Tibial nerve (tissue), 4 donors: ENCODE data around the gene ZNF860. TPM values are rescaled to one million over a fixed set of nuclear protein-coding genes. Genes with fewer than 3 reads are reported as not detected.
"Not testable (repeated sequence)": the region's sequence is repeated elsewhere in the genome, so short reads cannot be mapped to it uniquely, and the experiment has no call there.

Source experiments
- DNase-seq, 2 donors: peaks; one replicate each; pipeline ENCODE4 v3.0.0-alpha.2; 2019; ENCODE audit warnings: low spot score in 2 of 2
- H3K27ac ChIP-seq, 4 donors: fragments of 200-600 bp; sonication (generic) in 3 of 4; one replicate each; pipeline ENCODE4 v1.5.1; 2017 to 2019; ENCODE audit warnings: mild to moderate bottlenecking in 1 of 4
- H3K27me3 ChIP-seq, 2 donors: fragments of 200-600 bp; sonication (generic) in 1 of 2; one replicate each; pipeline versions ENCODE4 v1.5.1 to v1.6.0; 2017 to 2019
- H3K36me3 ChIP-seq, 3 donors: fragments of 200-600 bp; sonication (generic); one replicate each; pipeline ENCODE4 v1.5.1; 2018 to 2019
- H3K4me1 ChIP-seq, 4 donors: fragments of 200-600 bp; sonication (generic) in 3 of 4; one replicate each; pipeline ENCODE4 v1.5.1; 2017 to 2019
- H3K4me3 ChIP-seq, 4 donors: fragments of 200-600 bp; sonication (generic) in 3 of 4; one replicate each; pipeline ENCODE4 v1.5.1; 2017 to 2019; ENCODE audit warnings: mild to moderate bottlenecking in 1 of 4, moderate library complexity in 1 of 4
- H3K9me3 ChIP-seq, 4 donors: fragments of 200-600 bp; sonication (generic) in 3 of 4; one replicate each; pipeline ENCODE4 v1.5.1; 2017 to 2019
- EP300 ChIP-seq, 2 donors: sonication (generic); formaldehyde crosslinking; IDR thresholded peaks; one replicate each; pipeline ENCODE4 v1.6.1; 2017; ENCODE audit warnings: antibody characterized with exemption in 2 of 2, mild to moderate bottlenecking in 1 of 2
- POLR2A ChIP-seq, 2 donors: fragments of 450-650 bp; IDR thresholded peaks; one replicate each; pipeline ENCODE4 v1.6.1; 2017; ENCODE audit warnings: antibody characterized with exemption in 2 of 2, mild to moderate bottlenecking in 2 of 2, moderate library complexity in 2 of 2
- WGBS, 2 donors: methylation state at CpG; one replicate each; pipeline ENCODE4 v1.1.5; 2018; 5-methylcytosine and 5-hydroxymethylcytosine counted together
- total RNA-seq, 4 donors: library from RNA; depleted of rRNA; stranded (reverse); fragments of >200 nt; gene quantifications; one replicate each; pipeline ENCODE4 v1.1.0, GENCODE V29; 2016
- TF ChIP-seq, protein P1 (sequence below), 5 experiments: fragments of 200-600 bp in 3 of 5; fragments of 450-650 bp in 2 of 5; sonication (generic) in 3 of 5; IDR thresholded peaks; one replicate each; pipeline ENCODE4 v1.5.1; 2016 to 2019; ENCODE audit warnings: antibody characterized with exemption in 5 of 5, mild to moderate bottlenecking in 3 of 5, moderate library complexity in 2 of 5

The ZNF860 gene
- total RNA-seq, 4 donors from 2014 or later: 0.84 to 1.8 (median 1.3) TPM

DNA sequence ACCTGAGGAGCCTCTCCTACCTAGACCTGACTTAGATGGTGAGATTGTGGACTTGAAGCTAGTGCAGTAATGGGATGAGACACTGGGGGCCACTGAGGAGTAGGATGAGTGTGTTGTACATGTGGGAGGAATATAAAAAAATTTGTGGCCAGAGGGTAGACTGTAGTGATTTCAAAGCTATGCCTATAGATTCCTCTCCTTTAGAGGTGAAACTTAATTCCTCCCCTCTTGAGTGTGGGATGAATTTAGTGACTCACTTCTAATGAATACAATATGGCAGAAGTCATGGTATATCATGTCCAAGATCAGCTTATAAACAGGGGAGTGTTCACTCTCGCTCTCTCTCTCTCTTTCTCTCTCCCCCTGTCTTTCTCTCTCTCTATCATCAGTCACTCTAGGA lies 6.7 kb downstream of the ZNF860 start:
- Histone ChIP-seq H3K4me1 (peaks cover 0 to 5% (median 0%) of the 10 kb centered on the region in 4 donors), H3K9me3 (peaks cover 0 to 52% (median 9%) of the 10 kb centered on the region in 4 donors), H3K27ac (no peak overlapping the region), H3K36me3 (no peaks in the 10 kb centered on the region), H3K27me3 (no peaks in the 10 kb centered on the region), H3K4me3 (no peak overlapping the region)
- TF ChIP-seq EP300 (IDR thresholded peaks at IDR 0.05) (no peak), POLR2A (IDR thresholded peaks at IDR 0.05) (no peak)
- TF ChIP-seq, protein P1, sequence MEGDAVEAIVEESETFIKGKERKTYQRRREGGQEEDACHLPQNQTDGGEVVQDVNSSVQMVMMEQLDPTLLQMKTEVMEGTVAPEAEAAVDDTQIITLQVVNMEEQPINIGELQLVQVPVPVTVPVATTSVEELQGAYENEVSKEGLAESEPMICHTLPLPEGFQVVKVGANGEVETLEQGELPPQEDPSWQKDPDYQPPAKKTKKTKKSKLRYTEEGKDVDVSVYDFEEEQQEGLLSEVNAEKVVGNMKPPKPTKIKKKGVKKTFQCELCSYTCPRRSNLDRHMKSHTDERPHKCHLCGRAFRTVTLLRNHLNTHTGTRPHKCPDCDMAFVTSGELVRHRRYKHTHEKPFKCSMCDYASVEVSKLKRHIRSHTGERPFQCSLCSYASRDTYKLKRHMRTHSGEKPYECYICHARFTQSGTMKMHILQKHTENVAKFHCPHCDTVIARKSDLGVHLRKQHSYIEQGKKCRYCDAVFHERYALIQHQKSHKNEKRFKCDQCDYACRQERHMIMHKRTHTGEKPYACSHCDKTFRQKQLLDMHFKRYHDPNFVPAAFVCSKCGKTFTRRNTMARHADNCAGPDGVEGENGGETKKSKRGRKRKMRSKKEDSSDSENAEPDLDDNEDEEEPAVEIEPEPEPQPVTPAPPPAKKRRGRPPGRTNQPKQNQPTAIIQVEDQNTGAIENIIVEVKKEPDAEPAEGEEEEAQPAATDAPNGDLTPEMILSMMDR (IDR thresholded peaks at IDR 0.05): no peak
- 83 to 95% methylated on average over 1 of the region's 1 CpG for WGBS, 2 donors
- no peak for DNase-seq

DNA sequence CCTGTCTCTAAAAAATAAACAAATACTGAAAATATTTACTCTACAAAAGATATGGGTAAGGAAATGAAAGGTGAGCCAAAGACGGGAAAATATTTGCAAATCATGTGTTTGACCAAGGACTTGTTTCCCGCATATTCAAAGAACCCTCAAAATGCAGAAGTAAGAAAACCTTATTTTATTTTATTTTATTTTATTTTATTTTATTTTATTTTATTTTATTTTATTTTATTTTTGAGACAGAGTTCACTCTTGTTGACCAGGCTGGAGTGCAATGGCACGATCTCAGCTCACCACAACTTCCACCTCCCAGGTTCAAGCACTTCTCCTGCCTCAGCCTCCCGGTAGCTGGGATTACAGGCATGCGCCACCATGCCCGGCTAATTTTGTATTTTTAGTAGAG lies 11.4 kb downstream of the ZNF860 start:
- H3K4me1 ChIP-seq, H3K4me3 ChIP-seq, H3K27me3 ChIP-seq, DNase-seq, H3K36me3 ChIP-seq, H3K27ac ChIP-seq: not testable (repeated sequence)
- peaks cover 0 to 49% (median 9%) of the 10 kb centered on the region in 4 donors for H3K9me3 ChIP-seq
- 93 to 98% methylated on average over 6 of the region's 6 CpGs for WGBS, 2 donors

DNA sequence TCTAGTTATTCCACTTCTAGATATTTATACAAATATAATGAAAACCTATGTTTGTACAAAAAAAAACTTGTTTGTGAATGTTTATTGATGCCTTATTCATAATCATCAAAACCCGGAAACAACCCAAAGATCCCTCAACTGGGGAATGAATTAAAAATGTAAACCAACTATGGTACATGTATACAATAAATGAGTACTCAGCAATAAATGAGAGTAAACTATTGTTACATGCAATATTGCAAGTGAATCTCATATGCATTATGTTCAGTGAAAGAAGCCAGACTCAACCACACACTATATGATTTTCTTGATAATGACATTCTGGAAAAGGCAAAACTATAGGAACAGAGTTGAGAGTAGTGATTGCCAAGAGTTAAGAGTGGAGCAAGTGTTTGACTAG lies 12.3 kb downstream of the ZNF860 start:
- 90 to 98% methylated on average over 1 of the region's 1 CpG for WGBS, 2 donors
- no peak for DNase-seq
- Histone ChIP-seq H3K9me3 (peaks cover 0 to 42% (median 8%) of the 10 kb centered on the region in 4 donors), H3K27ac (no peak overlapping the region), H3K36me3 (no peaks in the 10 kb centered on the region), H3K4me3 (no peak overlapping the region), H3K27me3 (no peaks in the 10 kb centered on the region), H3K4me1 (no peaks in the 10 kb centered on the region)
- no peak for TF ChIP-seq POLR2A (IDR thresholded peaks at IDR 0.05)
- TF ChIP-seq, protein P1 (IDR thresholded peaks at IDR 0.05): no peak
- no peak for TF ChIP-seq EP300 (IDR thresholded peaks at IDR 0.05)

DNA sequence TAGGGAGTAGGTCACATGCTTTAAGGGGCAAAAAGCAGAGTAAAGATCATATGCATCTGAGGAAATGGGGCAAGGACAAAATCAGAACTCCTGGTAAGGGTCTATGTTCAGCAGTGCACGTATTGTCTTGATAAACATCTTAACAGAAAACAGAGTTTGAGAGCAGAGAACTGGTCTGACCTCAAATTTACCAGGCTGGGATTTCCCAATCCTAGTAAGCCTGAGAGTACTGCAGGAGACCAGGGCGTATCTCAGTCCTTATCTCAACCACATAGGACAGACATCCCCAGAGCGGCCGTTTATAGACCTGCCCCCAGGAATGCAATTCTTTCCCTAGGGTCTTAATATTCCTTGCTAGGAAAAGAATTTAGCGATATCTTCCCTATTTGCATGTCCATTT lies 13.5 kb downstream of the ZNF860 start:
- not testable (repeated sequence) for H3K4me1 ChIP-seq, H3K27ac ChIP-seq, H3K36me3 ChIP-seq, H3K27me3 ChIP-seq, H3K4me3 ChIP-seq, DNase-seq
- H3K9me3 ChIP-seq: peaks cover 0 to 31% (median 6%) of the 10 kb centered on the region in 4 donors
- 70 to 89% methylated on average over 5 of the region's 5 CpGs for WGBS, 2 donors

DNA sequence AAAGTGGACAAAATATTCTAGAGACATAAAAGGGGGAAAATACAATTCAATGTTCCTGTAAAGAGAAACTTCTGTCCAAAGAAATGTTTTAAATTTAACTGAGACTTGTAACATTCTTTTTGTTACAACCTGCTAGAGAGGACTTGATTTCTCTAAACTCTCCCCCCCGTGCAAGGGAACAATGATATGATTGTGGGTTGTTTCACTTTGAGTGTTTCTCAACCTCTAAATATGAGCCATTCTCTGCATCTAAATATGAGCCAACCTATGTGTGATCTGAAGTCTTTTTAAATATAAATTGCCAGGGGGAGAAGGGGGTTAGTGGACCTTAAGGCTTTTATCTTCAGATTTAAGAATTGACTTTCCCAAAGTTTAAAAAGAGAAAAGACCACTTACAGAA lies 14.6 kb downstream of the ZNF860 start:
- H3K36me3 ChIP-seq: no peaks in the 10 kb centered on the region
- DNase-seq: no peak
- H3K9me3 ChIP-seq: peaks cover 0 to 19% (median under 1%) of the 10 kb centered on the region in 4 donors
- TF ChIP-seq EP300 (IDR thresholded peaks at IDR 0.05) (no peak), POLR2A (IDR thresholded peaks at IDR 0.05) (no peak)
- TF ChIP-seq, protein P1 (IDR thresholded peaks at IDR 0.05): no peak
- H3K27me3 ChIP-seq: no peaks in the 10 kb centered on the region
- H3K4me1 ChIP-seq: no peaks in the 10 kb centered on the region
- WGBS, 2 donors: 45 to 58% methylated on average over 1 of the region's 1 CpG
- no peak overlapping the region for H3K27ac ChIP-seq
- H3K4me3 ChIP-seq: no peak overlapping the region

DNA sequence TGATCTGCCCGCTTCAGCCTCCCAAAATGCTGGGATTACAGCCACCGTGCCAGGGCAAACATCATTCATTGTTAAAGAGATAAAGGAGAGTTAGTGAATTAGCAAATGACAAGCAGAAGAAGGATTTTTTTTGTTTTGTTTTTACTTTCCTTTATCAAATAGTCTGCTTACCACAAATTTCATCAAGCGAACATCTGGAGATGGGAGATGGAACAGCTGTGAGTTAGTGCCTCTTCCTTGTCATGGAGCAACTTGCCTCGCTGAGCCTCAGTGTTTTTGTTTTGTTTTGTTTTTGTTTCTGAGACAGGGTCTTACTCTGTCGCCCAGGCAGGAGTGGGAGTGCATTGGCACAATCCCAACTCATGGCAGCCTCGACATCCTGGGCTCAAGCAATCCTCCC lies 15.9 kb downstream of the ZNF860 start:
- Histone ChIP-seq H3K9me3 (peaks cover 0 to 9% (median 0%) of the 10 kb centered on the region in 4 donors), H3K4me3 (no peak overlapping the region), H3K27ac (no peak overlapping the region), H3K4me1 (no peaks in the 10 kb centered on the region), H3K27me3 (no peaks in the 10 kb centered on the region), H3K36me3 (no peaks in the 10 kb centered on the region)
- TF ChIP-seq, protein P1 (IDR thresholded peaks at IDR 0.05): no peak
- TF ChIP-seq POLR2A (IDR thresholded peaks at IDR 0.05): no peak
- no peak for TF ChIP-seq EP300 (IDR thresholded peaks at IDR 0.05)
- WGBS, 2 donors: 69 to 75% methylated on average over 6 of the region's 6 CpGs
- no peak for DNase-seq
